DOHH2 (cell line): Measurements from ENCODE around the gene NOX5.

Source experiments
- CTCF ChIP-seq: fragments of 200-600 bp; sonication (generic); IDR thresholded peaks from one replicate; pipeline ENCODE4 v1.5.1; 2014; ENCODE audit warnings: antibody characterized with exemption, mild to moderate bottlenecking, low read depth, low read length; ENCODE audit not compliant: poor library complexity, severe bottlenecking
- EZH2phosphoT487 ChIP-seq: fragments of 200-600 bp; sonication (generic); IDR thresholded peaks from 2 replicates; pipeline ENCODE4 v1.6.1; 2017; ENCODE audit warnings: borderline replicate concordance, mild to moderate bottlenecking, antibody characterized with exemption, low read length, moderate library complexity, mixed read lengths

- TF ChIP-seq CTCF (no peak), EZH2phosphoT487 (no peak)
These were observed 3.5 kb downstream of the NOX5 start for GRCh38 chr15:69017978-69018377.
